DMS79 (cell line): Measurements from ENCODE around the gene ACVR1.
"Not testable (repeated sequence)": the region's sequence is repeated elsewhere in the genome, so short reads cannot be mapped to it uniquely, and the experiment has no call there.

Source experiments
- DNase-seq: peaks from one replicate; lab custom pipeline; 2025; lab: John Stamatoyannopoulos, UW

The ACVR1 gene

GRCh38 chr2:157757500-157757899 is 118.6 kb downstream of the ACVR1 start:
- no peak for DNase-seq

DNA sequence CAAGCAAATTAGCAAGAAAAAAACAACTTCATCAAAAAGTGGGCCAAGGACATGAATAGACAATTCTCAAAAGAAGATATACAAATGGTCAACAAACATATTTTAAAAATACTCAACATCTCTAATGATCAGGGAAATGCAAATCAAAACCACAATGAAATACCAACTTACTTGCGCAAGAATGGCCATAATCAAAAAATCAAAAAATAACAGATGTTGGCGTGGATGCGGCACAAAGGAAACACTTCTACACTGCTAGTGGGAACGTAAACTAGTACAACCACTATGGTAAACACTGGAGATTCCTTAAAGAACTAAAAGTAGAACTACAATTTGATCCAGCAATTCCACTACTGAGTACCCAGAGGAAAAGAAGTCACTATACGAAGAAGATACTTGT is 119.7 kb downstream of the ACVR1 start:
- not testable (repeated sequence) for DNase-seq

DNA sequence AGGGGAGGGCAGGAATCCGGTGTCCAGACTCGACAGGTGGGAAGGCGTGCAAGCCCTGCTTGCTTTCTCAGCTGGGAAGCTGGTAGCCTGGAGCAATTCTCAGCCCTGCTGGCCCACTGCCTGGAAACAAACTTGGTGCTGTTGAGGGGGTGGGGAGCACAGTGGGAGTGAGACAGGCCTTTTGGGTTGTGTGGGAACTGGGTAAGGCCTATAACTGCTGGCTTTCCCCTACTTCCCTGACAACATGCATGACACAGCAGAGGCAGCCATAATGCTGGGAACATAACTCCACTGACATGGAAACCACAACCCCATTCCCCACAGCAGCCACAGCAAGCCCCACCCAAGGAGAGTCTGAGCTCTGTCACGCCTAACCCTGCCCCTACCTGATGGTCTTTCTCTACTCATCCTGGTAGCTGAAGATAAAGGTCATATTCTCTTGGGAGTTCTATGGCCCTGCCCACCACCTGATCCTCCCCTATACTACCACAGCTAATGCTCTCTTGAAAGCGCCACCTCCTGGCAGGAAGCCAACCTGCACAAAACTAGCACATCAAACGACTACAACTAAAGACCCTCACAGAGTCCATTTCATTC is 124.6 kb downstream of the ACVR1 start:
- no peak for DNase-seq

GRCh38 chr2:157749684-157750083 is 126.4 kb downstream of the ACVR1 start:
- DNase-seq: no peak

DNA sequence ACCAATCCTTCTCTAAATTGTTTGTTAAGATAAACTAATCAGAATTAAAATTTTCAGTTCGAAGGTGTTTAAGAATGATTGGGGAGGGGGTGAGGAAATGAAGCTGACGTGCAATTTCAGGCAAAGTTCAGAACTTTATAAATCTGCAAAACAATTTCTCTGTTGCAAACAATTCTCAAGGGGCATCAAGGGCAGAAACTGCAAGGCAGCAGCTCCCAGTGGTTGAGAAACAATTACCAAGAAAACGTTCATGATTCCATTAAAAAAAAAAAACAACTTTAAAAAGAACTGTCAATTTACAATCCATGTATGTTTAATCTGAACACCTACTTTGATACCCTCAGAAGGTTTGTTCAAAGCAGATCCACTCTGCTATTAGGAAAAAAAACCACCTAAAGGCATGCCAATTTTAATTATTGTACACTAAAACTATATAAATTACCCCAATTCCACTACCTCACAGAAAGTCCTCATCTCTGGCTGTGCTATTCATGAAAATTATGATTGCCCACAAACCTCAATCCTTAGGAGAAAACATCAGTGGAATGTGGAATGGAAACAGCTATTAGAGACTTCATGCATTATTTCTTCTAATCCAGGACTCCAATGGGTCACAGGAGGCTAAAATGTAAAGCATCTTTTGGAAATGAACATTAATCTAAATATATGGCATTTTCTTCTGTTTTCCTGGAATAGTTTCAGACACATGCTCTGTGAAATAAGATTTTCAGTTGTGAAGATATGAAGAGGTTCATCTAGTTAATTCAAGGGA is 127.6 kb downstream of the ACVR1 start:
- DNase-seq: no peak

- DNase-seq: no peak
These were observed 128.3 kb downstream of the ACVR1 start for GRCh38 chr2:157747695-157748370.

DNA sequence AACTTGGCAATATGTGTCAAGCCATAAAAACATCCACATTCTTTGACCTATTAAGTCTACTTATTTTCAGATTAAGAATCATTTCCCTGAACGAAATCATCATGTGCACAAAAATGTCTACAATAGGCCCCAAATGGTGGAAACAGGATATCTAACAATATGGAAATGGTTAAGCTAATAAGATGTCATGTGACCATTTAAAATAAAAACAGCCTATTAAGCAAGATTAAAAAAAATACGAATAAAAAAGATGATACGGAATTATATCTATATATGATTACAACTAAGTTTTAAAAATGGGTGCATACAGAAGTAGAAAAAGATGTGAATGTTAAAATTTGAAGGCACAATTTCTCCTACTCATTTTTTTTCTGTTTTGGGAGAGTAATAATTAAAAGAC is 128.8 kb downstream of the ACVR1 start:
- no peak for DNase-seq

- DNase-seq: no peak
These were observed 129.7 kb downstream of the ACVR1 start for GRCh38 chr2:157746234-157746950.

- DNase-seq: no peak
These were observed 131.5 kb downstream of the ACVR1 start for GRCh38 chr2:157744571-157745076.

DNA sequence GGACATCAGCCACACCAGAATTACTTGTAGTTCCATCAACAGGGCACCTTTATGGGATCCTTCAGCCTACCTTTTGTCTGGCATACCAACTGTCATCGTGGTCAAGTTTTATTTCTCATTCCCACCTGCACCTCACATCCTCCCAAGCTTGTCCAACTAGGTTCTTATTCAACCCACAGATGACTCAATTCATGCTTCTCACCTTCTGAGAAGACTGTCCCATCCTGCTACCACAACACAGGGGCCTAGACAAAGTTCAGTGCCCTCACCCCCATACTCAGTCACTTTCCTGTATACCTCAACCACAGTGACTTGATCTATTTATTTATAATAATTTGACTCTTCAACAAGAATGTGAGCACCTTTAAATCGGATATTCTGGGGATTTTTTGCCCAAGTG is 133.1 kb downstream of the ACVR1 start:
- DNase-seq: no peak

DNA sequence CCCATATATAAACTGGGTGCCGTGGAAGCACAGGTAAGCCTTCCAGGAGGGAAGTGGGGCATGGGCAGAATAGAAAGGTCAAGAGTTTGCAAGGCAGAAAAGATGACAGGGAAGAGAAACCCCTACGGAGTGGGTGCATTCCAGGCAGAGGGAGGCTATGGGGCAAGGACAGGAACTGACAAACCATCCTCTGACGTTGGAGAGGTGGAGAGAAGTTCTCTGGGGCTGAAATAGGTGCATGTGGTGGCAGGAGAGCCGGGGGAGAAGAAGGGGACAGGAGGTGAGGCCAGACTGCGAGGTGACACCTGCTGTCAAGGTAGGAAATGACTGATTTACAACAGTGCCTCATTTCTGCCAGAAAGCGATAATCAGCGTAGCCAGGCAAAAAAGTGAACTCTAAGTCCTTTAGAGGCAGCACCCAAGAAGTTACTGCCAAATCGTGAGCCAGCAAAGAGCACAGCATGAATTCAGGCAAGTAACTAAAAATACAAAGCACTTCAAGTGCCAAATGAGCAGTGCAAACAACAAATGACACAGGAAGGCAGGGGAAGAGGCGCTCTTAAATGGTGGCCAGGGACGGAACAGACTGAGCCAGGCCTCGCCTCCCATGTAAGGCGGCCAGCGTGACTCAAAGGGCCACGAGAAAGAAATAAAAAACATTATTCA is 134.2 kb downstream of the ACVR1 start:
- DNase-seq: no peak

- no peak for DNase-seq
These were observed 138.5 kb downstream of the ACVR1 start for GRCh38 chr2:157737656-157738055.

GRCh38 chr2:157735532-157735931 is 140.6 kb downstream of the ACVR1 start:
- no peak for DNase-seq

GRCh38 chr2:157733263-157733662 is 142.9 kb downstream of the ACVR1 start:
- no peak for DNase-seq

DNA sequence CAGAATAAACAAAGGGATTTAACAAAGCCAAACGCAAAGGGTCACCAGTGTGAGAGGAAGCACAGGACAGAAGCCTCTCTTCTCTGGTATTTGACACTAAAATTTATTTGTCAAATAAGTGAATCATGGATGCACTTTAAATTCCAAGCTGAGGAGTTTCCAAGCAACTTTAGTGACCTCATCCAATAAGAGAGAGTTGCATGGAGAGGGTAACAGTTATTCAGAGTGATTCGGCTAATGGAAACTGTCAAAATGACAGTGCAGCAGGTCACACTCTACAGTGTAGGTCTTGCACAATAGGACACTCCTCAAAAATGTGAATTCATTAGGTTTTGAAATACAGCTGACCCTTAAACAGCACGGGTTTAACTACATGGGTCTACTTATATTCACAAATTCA is 143.5 kb downstream of the ACVR1 start:
- no peak for DNase-seq

GRCh38 chr2:157727693-157728092 is 148.4 kb downstream of the ACVR1 start:
- DNase-seq: no peak

- no peak for DNase-seq
These were observed 149.2 kb downstream of the ACVR1 start for GRCh38 chr2:157726946-157727345.

DNA sequence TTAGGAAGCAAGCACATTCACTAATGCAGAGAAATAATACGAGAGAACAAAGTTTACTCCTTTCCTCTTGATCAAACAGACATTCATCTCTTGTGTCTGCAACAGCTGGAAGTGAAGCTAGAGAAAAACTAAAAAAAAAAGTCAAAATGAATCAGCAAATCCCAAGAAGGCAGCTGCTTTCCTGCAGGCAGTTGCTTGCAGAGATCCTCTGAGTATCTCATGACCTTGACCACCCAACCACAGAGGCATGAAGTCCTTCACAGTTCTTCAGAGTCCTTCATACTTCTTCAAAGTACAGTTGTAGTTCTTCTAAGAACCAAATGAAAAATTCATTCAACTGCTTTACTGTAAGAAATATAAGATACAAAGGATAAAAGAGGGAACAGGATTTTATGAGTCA is 150.3 kb downstream of the ACVR1 start:
- no peak for DNase-seq

DNA sequence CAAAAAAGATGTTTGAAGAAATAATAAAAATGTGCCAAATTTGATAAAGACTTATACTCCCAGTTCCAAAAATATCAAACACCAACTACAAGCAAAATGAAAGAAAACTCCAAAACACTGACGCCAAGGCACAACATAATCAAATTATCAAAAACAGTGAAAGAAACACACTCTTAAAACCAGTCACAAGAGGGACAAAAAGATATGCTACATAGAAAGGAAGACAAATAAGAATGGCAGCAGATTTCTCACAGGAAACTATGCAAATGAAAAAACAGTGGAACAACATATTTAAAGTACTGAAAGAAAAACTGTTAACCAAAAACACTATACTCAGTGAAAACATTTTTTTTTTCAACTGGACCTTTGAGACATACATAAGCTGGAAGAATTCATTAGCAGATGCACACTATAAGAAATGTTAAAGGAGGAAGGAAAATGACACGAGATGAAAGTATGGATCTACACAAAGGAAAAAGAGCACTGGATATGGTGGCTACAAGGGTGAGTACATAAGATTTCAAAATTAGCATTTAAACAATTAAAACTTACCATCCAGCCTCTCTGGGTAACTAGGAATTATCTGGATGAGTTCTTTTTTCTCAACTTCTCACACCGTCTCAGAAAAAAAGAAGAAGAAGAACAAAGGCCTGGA is 153.4 kb downstream of the ACVR1 start:
- DNase-seq: no peak

DNA sequence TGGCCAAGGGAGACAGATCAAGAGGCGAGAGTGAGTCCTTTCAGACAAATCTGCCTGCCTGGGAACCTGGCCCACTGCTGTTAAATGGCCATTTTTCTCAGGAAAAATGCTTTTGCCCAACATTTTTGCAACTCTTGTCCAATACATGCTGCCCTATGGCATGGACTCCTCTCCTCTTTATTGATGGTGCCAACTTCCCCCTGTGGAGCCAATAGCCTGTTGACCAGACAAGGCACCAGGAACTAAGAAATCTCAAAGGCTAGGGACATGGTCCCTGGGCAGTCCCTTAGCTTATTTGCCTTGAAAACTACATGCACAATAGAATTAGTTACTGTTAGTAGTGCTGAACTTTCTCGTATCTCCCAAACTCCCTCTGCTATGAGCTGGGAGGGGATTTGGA is 155.6 kb downstream of the ACVR1 start:
- no peak for DNase-seq

DNA sequence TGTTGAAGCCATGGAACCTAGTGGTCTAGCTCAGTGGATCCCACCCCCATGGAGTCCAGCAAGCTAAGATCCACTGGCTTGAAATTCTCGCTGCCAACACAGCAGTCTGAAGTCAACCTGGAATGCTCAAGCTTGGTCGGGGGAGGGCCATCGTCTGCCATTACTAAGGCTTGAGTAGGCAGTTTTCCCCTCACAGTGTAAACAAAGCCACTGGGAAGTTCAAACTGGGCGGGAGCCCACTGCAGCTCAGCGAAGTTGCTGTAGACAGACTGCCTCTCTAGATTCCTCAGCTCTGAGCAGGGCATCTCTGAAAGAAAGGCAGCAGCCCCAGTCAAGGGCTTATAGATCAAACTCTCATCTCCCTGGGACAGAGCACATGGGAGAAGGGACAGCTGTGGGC is 171.5 kb downstream of the ACVR1 start:
- DNase-seq: not testable (repeated sequence)
